ENCODE measurements around the gene SOCS6.

Gene SOCS6

DNA sequence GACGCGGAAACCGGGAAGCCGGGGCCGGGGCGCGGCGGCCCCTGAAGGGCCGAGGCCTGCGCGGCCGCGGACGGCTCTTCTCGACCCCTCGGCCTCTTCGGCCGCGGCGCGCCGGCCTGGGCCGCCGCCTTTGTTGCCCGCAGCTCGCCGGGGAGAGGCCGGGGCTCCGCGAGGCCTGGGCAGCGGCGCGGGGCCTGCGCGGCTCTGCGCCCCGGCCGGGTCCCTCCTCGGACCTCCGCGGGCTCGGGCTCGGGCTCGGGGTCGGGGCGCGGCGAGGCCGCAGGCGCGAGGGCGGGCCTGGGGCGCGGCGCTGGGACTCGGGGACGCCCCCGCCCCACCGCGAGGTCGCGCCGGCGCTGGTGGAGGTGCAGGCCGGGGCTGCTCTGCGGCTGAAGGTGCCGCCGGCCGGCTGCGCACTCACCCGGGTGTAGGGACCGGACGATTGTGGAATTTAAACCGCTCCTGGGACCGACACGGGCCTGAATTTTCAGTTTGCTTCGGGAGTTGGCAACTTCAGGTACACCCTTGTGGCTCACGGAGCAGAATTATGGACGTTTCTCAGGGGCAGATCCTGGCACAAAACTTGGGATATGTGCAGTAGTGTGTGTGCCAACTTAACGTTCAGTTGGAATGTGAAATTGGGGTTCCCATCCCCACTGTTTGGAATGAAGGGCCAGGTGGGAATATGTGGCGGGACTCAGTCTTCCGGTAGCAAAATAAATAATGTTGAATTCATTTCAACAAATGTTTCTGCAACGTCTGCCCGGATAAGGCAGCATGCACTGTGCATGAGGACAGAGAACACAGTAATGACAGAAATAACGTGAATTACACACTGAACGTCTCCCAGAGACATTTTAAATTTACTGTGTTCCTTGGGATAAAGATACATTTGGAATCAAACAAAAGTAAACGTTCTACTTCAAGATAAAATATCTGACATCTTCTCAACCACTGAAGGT is 787 bp downstream of the SOCS6 start:
- DNase-seq (ENCODE audit: low spot score), result peak; percentile 68

GRCh38 chr18:70290482-70291294 is 1.8 kb downstream of the SOCS6 start:
- no peak for DNase-seq (ENCODE audit: low spot score)

GRCh38 chr18:70291295-70291574 is 2.4 kb downstream of the SOCS6 start:
- DNase-seq (ENCODE audit: low spot score), result no peak

- DNase-seq (ENCODE audit: low spot score), result no peak
Measured at GRCh38 chr18:70292628-70293027, 3.8 kb downstream of the SOCS6 start.

GRCh38 chr18:70293166-70293565 is 4.3 kb downstream of the SOCS6 start:
- no peak for DNase-seq (ENCODE audit: low spot score)

- no peak for DNase-seq (ENCODE audit: low spot score)
Measured at GRCh38 chr18:70294471-70295191, 5.8 kb downstream of the SOCS6 start.

GRCh38 chr18:70295192-70296188 is 6.6 kb downstream of the SOCS6 start:
- DNase-seq (ENCODE audit: low spot score), result no peak

DNA sequence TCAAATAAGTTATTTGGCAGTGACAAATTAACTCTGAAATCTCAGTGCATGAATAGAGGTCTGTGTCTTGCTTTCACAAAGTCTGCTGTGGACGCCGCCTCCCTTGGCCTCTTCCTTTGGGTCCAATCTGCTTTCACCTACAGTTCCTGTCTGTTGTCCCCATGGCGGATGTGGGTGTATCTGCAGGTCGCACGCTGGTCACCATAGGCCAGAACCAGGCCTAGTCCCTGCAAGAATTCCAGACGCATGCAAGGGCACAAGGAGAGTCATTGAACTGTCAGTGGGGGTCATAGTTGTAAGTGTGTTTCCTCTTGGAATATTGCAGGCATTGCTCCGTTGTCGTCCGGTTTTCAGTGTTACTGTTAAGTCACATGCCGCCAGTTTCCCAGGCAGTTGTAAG is 7.4 kb downstream of the SOCS6 start:
- no peak for DNase-seq (ENCODE audit: low spot score)

GRCh38 chr18:70296781-70297180 is 7.9 kb downstream of the SOCS6 start:
- DNase-seq (ENCODE audit: low spot score), result no peak

- DNase-seq (ENCODE audit: low spot score), result no peak
Measured at GRCh38 chr18:70299393-70299792, 10.5 kb downstream of the SOCS6 start.

- DNase-seq (ENCODE audit: low spot score), result no peak
Measured at GRCh38 chr18:70301667-70302066, 12.8 kb downstream of the SOCS6 start.

GRCh38 chr18:70308555-70309294 is 19.9 kb downstream of the SOCS6 start:
- no peak for DNase-seq (ENCODE audit: low spot score)

- no peak for DNase-seq (ENCODE audit: low spot score)
Measured at GRCh38 chr18:70310560-70311320, 21.9 kb downstream of the SOCS6 start.

- no peak for DNase-seq (ENCODE audit: low spot score)
Measured at GRCh38 chr18:70311726-70312125, 22.9 kb downstream of the SOCS6 start.

GRCh38 chr18:70313640-70314039 is 24.8 kb downstream of the SOCS6 start:
- no peak for DNase-seq (ENCODE audit: low spot score)

GRCh38 chr18:70314151-70314782 is 25.4 kb downstream of the SOCS6 start:
- no peak for DNase-seq (ENCODE audit: low spot score)

DNA sequence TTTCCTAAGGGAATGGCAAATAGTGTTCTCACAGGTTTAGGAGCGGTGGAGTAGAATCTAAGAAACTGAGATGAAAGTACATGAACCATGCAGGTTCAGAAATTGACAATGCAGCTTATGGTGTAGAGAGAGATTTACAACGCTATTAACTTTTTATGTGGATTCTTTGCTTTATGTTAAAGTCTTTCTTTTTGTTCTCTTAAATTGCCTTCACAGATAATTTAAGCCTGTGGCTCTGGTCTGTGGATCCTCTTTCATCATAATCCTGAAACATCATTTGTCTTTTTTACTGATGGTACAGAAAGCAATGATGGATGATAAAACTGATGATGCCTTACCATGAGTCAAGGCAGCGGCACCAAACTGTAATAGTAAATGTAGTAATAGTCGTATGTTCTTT is 30.3 kb downstream of the SOCS6 start:
- no peak for DNase-seq (ENCODE audit: low spot score)

DNA sequence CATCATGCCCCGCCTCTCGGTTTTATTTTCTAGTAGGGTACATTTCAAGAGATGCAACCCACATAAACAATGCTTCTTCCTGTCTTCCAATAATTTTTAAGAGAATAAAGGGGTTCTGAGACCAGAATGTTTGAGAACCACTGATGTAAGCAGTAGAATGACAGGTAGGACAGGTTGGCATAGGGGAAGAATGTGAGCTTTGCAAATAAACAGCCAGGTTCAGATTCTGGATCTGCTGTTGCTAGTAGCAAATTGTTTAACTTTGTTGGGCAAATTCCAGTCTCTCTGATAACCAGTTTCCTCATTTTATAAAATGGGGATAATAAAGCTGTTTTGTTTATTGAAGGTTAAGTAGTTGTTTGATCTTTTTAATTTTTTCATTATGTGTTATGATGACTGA is 32.8 kb downstream of the SOCS6 start:
- DNase-seq (ENCODE audit: low spot score), result no peak

DNA sequence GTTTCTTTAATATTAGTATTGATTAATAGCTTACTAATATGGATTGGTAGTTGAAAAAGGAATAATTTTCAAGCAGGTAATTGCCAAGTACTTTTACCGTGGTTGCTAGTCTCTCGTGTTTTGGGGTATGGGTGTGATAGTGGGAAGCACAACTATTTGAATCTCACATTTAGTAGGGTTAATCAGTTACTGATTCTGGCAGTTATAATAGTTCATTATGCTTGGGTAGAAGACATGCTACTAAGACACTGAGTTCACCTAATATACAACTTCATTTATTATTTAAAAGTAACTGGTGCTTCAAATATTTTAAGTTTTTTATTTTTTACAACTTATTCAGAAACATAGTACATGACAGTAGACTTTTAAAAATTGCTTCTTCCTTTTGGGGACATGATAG is 33.5 kb downstream of the SOCS6 start:
- no peak for DNase-seq (ENCODE audit: low spot score)
